A673 (cell line): ENCODE measurements around the gene COL5A1. TPM values are rescaled to one million over a fixed set of nuclear protein-coding genes. Genes with fewer than 3 reads are reported as not detected.

Experiments
- BruUV-seq: library from RNA; stranded (reverse); fragments of 400-500 nt; replicated peaks from 2 replicates; lab custom pipeline; 2021; lab: Mats Ljungman, UMichigan
- CTCF ChIA-PET: fragments of 300-600 bp; sonication (Branson Sonifier 250); formaldehyde crosslinking; loops from one replicate; lab custom pipeline; 2022; ENCODE audit warnings: antibody characterized with exemption; lab: Charles Lee
- POLR2A ChIA-PET: fragments of 300-600 bp; sonication (Branson Sonifier 250); formaldehyde crosslinking; loops from one replicate; lab custom pipeline; 2022; ENCODE audit warnings: antibody characterized with exemption; ENCODE audit not compliant: low non-redundant PET; lab: Charles Lee
- DNase-seq: peaks from one replicate; pipeline ENCODE4 v3.0.0-alpha.2; 2015; ENCODE audit warnings: low spot score
- H3K27ac ChIP-seq: fragments of 200-600 bp; sonication (generic); 2 replicates; pipeline ENCODE4 v1.5.1; 2016; ENCODE audit warnings: mixed run types, low read depth, mild to moderate bottlenecking, mixed read lengths, antibody characterized with exemption, low read length; ENCODE audit not compliant: poor library complexity, severe bottlenecking
- H3K27me3 ChIP-seq: fragments of 200-600 bp; sonication (generic); replicated peaks from 2 replicates; pipeline ENCODE4 v1.6.1; 2017; ENCODE audit warnings: mixed run types, low read depth, mild to moderate bottlenecking, mixed read lengths, antibody characterized with exemption, low read length; ENCODE audit not compliant: insufficient read depth, poor library complexity
- H3K36me3 ChIP-seq: fragments of 200-600 bp; sonication (generic); 2 replicates; pipeline ENCODE4 v1.6.1; 2016; ENCODE audit warnings: mixed run types, mild to moderate bottlenecking, mixed read lengths, antibody characterized with exemption, low read length; ENCODE audit not compliant: insufficient read depth, poor library complexity, severe bottlenecking
- H3K4me1 ChIP-seq: fragments of 200-600 bp; sonication (generic); 2 replicates; pipeline ENCODE4 v1.6.1; 2017; ENCODE audit warnings: mixed run types, mild to moderate bottlenecking, mixed read lengths, antibody characterized with exemption, low read length; ENCODE audit not compliant: insufficient read depth, poor library complexity, severe bottlenecking
- H3K4me3 ChIP-seq: fragments of 200-600 bp; sonication (generic); 2 replicates; pipeline ENCODE4 v1.5.1; 2016; ENCODE audit warnings: low read depth, mixed run types, mild to moderate bottlenecking, mixed read lengths, low read length; ENCODE audit not compliant: poor library complexity, severe bottlenecking
- H3K9me3 ChIP-seq: fragments of 200-600 bp; sonication (generic); 2 replicates; pipeline ENCODE4 v1.6.1; 2016; ENCODE audit warnings: mixed run types, low read depth, mild to moderate bottlenecking, mixed read lengths, antibody characterized with exemption, low read length; ENCODE audit not compliant: poor library complexity, severe bottlenecking
- CTCF ChIP-seq: fragments of 300-800, 200-600 bp; sonication (generic); conservative IDR thresholded peaks from 2 replicates; pipeline ENCODE4 v1.5.1; 2017; ENCODE audit warnings: low read depth, mild to moderate bottlenecking, antibody characterized with exemption, low read length, moderate library complexity, mixed read lengths
- EZH2 ChIP-seq: fragments of 200-600 bp; sonication (generic); IDR thresholded peaks from 2 replicates; pipeline ENCODE4 v1.6.1; 2017; ENCODE audit warnings: borderline replicate concordance, low read depth, mild to moderate bottlenecking, mixed read lengths, antibody characterized with exemption, low read length; ENCODE audit not compliant: poor library complexity, severe bottlenecking
- intact Hi-C: fragments of 100-400 bp; cut with micrococcal nuclease; formaldehyde crosslinking; loops from one replicate; pipeline ENCODE4 v1.10.0; 2022; ENCODE audit not compliant: unreplicated experiment
- total RNA-seq: library from RNA; stranded (reverse); gene quantifications from 2 replicates; pipeline ENCODE4 v1.2.3, GENCODE V29; 2021

COL5A1 gene
- total RNA-seq, 1 experiment from 2014 or later = 33.6 TPM

GRCh38 chr9:134708672-134709038 is 67.1 kb downstream of the COL5A1 start:
- BruUV-seq = no TSS peak

GRCh38 chr9:134709512-134710270 is 68.1 kb downstream of the COL5A1 start:
- DNase-seq = no peak
- Histone ChIP-seq H3K9me3 (no peaks in the 10 kb centered on the region), H3K36me3 (no peaks in the 10 kb centered on the region), H3K27me3 (no peaks in the 10 kb centered on the region), H3K4me1 (peaks cover 12% of the 10 kb centered on the region), H3K4me3 (no peak overlapping the region), H3K27ac (no peak overlapping the region)
- intact Hi-C loops = no loop called here
- ChIA-PET CTCF (no interaction called here), POLR2A (no interaction called here)
- no TSS peak for BruUV-seq
- TF ChIP-seq CTCF (no peak), EZH2 (no peak)

More at GRCh38 chr9:134708672-134709038, 67.1 kb downstream of the COL5A1 start:
- intact Hi-C loops = no loop called here
- Histone ChIP-seq H3K4me3 (no peak overlapping the region), H3K27ac (no peak overlapping the region), H3K9me3 (no peaks in the 10 kb centered on the region), H3K36me3 (no peaks in the 10 kb centered on the region), H3K27me3 (no peaks in the 10 kb centered on the region), H3K4me1 (peaks cover 12% of the 10 kb centered on the region)
- ChIA-PET CTCF (no interaction called here), POLR2A (no interaction called here)
- TF ChIP-seq EZH2 (no peak), CTCF (no peak)
- DNase-seq = no peak

GRCh38 chr9:134710271-134710540 is 68.6 kb downstream of the COL5A1 start:
- Histone ChIP-seq H3K9me3 (no peaks in the 10 kb centered on the region), H3K4me3 (no peak overlapping the region), H3K36me3 (no peaks in the 10 kb centered on the region), H3K27ac (no peak overlapping the region), H3K4me1 (peaks cover 12% of the 10 kb centered on the region), H3K27me3 (no peaks in the 10 kb centered on the region)
- TF ChIP-seq EZH2 (no peak), CTCF (no peak)
- no TSS peak for BruUV-seq
- intact Hi-C loops = no loop called here
- ChIA-PET CTCF (no interaction called here), POLR2A (no interaction called here)
- no peak for DNase-seq
